HG02852 (cell line): ENCODE results near the gene MAGEA12.
"Not testable (repeated sequence)": the region's sequence is repeated elsewhere in the genome, so short reads cannot be mapped to it uniquely, and the experiment has no call there.

ENCODE experiments used
- ATAC-seq: cut with Tn5 transposase; IDR thresholded peaks from one replicate; pipeline ENCODE4 v1.9.1; 2021; ENCODE audit warnings: mild to moderate bottlenecking, moderate library complexity; ENCODE audit not compliant: unreplicated experiment

MAGEA12 gene

GRCh38 chrX:152733261-152733975, at the start of gene MAGEA12, which contains the start of gene CSAG1:
TSS of gene MAGEA12 (plus strand) at chrX:152733757. CDS start at chrX:152736162, 2,405 bp downstream.
TSS of gene CSAG1 (minus strand) at chrX:152733721. CDS start at chrX:152732460, 1,261 bp downstream.
- no peak for ATAC-seq

DNA sequence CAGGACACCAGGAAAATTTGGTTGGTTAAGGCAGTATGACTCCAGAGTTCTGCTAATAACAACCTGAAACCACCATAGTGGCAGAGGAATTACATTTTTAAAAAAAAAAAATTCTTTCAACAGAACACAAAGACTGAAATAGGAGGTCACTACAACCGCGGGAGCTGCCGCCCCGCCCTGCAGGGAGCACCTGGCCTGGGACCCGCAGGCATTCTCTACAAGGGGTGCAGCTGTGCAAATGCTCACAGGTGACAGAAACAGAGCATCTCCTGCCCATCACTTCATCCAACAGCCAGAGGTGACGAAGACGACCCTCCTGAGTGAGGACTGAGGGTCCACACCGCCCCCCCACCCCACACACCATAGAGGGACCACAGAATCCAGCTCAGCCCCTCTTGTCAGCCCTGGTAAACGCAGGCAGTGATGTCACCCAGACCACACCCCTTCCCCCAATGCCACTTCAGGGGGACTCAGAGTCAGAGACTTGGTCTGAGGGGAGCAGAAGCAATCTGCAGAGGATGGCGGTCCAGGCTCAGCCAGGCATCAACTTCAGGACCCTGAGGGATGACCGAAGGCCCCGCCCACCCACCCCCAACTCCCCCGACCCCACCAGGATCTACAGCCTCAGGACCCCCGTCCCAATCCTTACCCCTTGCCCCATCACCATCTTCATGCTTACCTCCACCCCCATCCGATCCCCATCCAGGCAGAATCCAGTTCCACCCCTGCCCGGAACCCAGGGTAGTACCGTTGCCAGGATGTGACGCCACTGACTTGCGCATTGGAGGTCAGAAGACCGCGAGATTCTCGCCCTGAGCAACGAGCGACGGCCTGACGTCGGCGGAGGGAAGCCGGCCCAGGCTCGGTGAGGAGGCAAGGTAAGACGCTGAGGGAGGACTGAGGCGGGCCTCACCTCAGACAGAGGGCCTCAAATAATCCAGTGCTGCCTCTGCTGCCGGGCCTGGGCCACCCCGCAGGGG, 35.3 kb upstream of the MAGEA12 start, which contains the start of gene MAGEA3:
TSS of gene MAGEA3 (plus strand) at position 843 of the 980 bp plus-strand sequence. CDS start 2,039 bp downstream, outside the sequence.
- ATAC-seq: not testable (repeated sequence)

- not testable (repeated sequence) for ATAC-seq
Measured at GRCh38 chrX:152700390-152700789, 33.2 kb upstream of the MAGEA12 start.

- ATAC-seq: not testable (repeated sequence)
Measured at GRCh38 chrX:152706500-152706899, 27.1 kb upstream of the MAGEA12 start.

GRCh38 chrX:152709173-152709572, 24.4 kb upstream of the MAGEA12 start, which contains the start of gene CSAG2:
TSS of gene CSAG2 (minus strand) at chrX:152709273. CDS start at chrX:152709112, 161 bp downstream.
- not testable (repeated sequence) for ATAC-seq

GRCh38 chrX:152713195-152713594, 20.4 kb upstream of the MAGEA12 start:
- not testable (repeated sequence) for ATAC-seq

DNA sequence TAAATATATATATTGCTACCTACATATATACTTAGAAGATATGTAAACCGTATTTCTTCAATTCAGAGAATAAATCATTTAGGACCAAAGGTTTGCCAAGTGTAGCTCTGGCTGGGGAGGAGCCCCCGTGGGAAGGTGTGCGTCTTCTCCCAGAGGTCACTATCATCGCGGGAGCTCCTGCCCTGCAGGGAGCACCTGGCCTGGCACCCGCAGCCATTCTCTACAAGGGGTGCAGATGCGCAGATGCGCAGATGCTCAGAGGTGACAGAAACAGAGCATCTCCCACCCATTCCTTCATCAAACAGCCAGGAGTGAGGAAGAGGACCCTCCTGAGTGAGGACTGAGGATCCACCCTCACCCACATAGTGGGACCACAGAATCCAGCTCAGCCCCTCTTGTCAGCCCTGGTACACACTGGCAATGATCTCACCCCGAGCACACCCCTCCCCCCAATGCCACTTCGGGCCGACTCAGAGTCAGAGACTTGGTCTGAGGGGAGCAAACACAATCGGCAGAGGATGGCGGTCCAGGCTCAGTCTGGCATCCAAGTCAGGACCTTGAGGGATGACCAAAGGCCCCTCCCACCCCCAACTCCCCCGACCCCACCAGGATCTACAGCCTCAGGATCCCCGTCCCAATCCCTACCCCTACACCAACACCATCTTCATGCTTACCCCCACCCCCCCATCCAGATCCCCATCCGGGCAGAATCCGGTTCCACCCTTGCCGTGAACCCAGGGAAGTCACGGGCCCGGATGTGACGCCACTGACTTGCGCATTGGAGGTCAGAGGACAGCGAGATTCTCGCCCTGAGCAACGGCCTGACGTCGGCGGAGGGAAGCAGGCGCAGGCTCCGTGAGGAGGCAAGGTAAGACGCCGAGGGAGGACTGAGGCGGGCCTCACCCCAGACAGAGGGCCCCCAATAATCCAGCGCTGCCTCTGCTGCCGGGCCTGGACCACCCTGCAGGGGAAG, 19.5 kb upstream of the MAGEA12 start, which contains the start of gene MAGEA2B:
TSS of gene MAGEA2B (plus strand) at position 814 of the 973 bp plus-strand sequence. CDS start 2,479 bp downstream, outside the sequence.
- not testable (repeated sequence) for ATAC-seq

- no peak for ATAC-seq
Measured at GRCh38 chrX:152725409-152725808, 8.1 kb upstream of the MAGEA12 start.

DNA sequence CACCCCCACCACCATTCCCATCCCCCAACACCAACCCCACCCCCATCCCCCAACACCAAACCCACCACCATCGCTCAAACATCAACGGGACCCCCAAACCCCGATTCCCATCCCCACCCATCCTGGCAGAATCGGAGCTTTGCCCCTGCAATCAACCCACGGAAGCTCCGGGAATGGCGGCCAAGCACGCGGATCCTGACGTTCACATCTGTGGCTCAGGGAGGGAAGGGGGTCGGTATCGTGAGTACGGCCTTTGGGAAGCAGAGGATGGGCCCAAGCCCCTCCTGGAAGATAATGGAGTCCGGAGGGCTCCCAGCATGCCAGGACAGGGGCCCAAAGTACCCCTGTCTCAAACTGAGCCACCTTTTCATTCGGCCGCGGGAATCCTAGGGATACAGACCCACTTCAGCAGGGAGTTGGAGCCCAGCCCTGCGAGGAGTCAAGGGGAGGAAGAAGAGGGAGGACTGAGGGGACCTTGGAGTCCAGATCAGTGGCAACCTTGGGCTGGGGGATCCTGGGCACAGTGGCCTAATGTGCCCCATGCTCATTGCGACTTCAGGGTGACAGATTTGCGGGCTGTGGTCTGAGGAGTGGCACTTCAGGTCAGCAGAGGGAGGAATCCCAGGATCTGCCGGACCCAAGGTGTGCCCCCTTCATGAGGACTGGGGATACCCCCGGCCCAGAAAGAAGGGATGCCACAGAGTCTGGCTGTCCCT, 744 bp downstream of the MAGEA12 start:
- not testable (repeated sequence) for ATAC-seq

GRCh38 chrX:152735101-152735500, 1.5 kb downstream of the MAGEA12 start:
- no peak for ATAC-seq

- no peak for ATAC-seq
Measured at GRCh38 chrX:152735860-152736511, 2.4 kb downstream of the MAGEA12 start.

- not testable (repeated sequence) for ATAC-seq
Measured at GRCh38 chrX:152736528-152736927, 3.0 kb downstream of the MAGEA12 start.

- no peak for ATAC-seq
Measured at GRCh38 chrX:152738560-152738959, 5.0 kb downstream of the MAGEA12 start.

DNA sequence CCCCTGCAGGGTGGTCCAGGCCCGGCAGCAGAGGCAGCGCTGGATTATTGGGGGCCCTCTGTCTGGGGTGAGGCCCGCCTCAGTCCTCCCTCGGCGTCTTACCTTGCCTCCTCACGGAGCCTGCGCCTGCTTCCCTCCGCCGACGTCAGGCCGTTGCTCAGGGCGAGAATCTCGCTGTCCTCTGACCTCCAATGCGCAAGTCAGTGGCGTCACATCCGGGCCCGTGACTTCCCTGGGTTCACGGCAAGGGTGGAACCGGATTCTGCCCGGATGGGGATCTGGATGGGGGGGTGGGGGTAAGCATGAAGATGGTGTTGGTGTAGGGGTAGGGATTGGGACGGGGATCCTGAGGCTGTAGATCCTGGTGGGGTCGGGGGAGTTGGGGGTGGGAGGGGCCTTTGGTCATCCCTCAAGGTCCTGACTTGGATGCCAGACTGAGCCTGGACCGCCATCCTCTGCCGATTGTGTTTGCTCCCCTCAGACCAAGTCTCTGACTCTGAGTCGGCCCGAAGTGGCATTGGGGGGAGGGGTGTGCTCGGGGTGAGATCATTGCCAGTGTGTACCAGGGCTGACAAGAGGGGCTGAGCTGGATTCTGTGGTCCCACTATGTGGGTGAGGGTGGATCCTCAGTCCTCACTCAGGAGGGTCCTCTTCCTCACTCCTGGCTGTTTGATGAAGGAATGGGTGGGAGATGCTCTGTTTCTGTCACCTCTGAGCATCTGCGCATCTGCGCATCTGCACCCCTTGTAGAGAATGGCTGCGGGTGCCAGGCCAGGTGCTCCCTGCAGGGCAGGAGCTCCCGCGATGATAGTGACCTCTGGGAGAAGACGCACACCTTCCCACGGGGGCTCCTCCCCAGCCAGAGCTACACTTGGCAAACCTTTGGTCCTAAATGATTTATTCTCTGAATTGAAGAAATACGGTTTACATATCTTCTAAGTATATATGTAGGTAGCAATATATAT, 20.4 kb downstream of the MAGEA12 start, which contains the start of gene MAGEA2:
TSS of gene MAGEA2 (minus strand) at position 157 of the 965 bp plus-strand sequence. CDS start 2,479 bp downstream, outside the sequence.
- not testable (repeated sequence) for ATAC-seq

GRCh38 chrX:152754871-152755270, 21.3 kb downstream of the MAGEA12 start:
- ATAC-seq: not testable (repeated sequence)

DNA sequence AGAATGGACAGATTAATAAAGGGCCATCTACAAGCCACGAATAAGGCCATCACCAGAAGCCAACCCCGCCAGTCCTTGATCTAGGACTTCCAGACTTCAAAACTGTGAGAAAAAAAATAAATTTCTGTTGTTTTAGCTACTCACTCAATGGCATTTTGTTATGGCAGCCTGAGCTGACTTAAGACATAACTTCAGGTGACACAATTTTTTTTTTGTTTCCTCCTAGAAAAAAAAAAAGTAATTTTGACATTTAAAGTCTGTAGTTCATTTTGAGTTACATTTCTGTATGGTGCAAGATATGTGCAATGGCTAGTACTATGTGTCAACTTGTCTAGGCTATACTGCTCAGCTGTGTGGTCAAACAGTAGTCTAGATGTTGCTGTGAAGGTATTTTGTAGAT, 25.4 kb downstream of the MAGEA12 start, which contains the start of gene CSAG3:
TSS of gene CSAG3 (plus strand) at position 301 of the 400 bp plus-strand sequence.
- not testable (repeated sequence) for ATAC-seq

DNA sequence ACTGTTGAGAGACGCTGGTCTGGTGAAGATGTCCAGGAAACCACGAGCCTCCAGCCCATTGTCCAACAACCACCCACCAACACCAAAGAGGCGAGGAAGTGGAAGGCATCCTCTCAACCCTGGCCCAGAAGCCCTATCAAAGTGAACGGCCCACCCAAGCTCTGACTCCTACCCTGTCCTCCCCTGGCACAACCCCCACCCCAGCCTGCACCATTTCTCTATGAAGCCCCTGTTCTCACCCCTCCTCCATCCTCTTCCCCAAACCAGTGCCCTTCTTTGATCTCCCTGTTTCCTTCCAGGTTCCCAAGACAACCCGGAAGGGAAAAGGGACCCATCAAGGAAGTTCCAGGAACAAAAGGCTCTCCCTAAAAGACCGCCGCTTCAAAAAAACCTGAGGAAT, 26.0 kb downstream of the MAGEA12 start:
- ATAC-seq: not testable (repeated sequence)
